H1 (cell line): Measurements from ENCODE around the gene ADAMTSL2. TPM values are rescaled to one million over a fixed set of nuclear protein-coding genes. Genes with fewer than 3 reads are reported as not detected.

Experiments
- CTCF ChIA-PET: fragments of 300-600 bp; sonication (Branson Sonifier 250); formaldehyde crosslinking; loops from one replicate; lab custom pipeline; 2021; ENCODE audit not compliant: partially characterized antibody; lab: Charles Lee
- POLR2A ChIA-PET: fragments of 300-600 bp; sonication (Branson Sonifier 250); formaldehyde crosslinking; loops from one replicate; lab custom pipeline; 2021; ENCODE audit warnings: inconsistent platforms; ENCODE audit not compliant: partially characterized antibody; lab: Charles Lee
- DNase-seq, 2 experiments: peaks; one replicate each; pipeline versions ENCODE4 v3.0.0 to v3.0.0-alpha.2; 2010 to 2022; ENCODE audit warnings: low spot score in 2 of 2, low read depth in 1 of 2, mixed read lengths in 1 of 2
- FAIRE-seq: peaks from 2 replicates; lab custom pipeline; 2011; peaks lifted over from hg19 to GRCh38; lab: Jason Lieb, UNC
- H2AFZ ChIP-seq: 2 replicates; pipeline ENCODE4 v1.8.1; 2012; ENCODE audit warnings: low read length, inconsistent platforms
- H2AK5ac ChIP-seq: 2 replicates; pipeline ENCODE4 v1.6.1; 2013; ENCODE audit warnings: low read depth, low read length
- H2BK120ac ChIP-seq: replicated peaks from 2 replicates; pipeline ENCODE3; 2013; ENCODE audit warnings: low read depth, low read length, inconsistent platforms
- H2BK12ac ChIP-seq: 2 replicates; pipeline ENCODE4 v1.6.1; 2013; ENCODE audit warnings: low read depth, low read length
- H2BK15ac ChIP-seq: 2 replicates; pipeline ENCODE4 v1.6.1; 2013; ENCODE audit warnings: low read length
- H2BK20ac ChIP-seq: 2 replicates; pipeline ENCODE4 v1.6.1; 2013; ENCODE audit warnings: low read length
- H2BK5ac ChIP-seq: 2 replicates; pipeline ENCODE4 v1.6.1; 2013; ENCODE audit warnings: low read depth, low read length
- H3K14ac ChIP-seq: 2 replicates; pipeline ENCODE4 v1.6.1; 2013; ENCODE audit warnings: inconsistent platforms; ENCODE audit not compliant: insufficient read length
- H3K18ac ChIP-seq: 2 replicates; pipeline ENCODE4 v1.6.1; 2013; ENCODE audit warnings: low read length; ENCODE audit errors: extremely low read depth
- H3K23ac ChIP-seq: 2 replicates; pipeline ENCODE4 v1.6.1; 2013; ENCODE audit warnings: inconsistent platforms; ENCODE audit not compliant: insufficient read length
- H3K23me2 ChIP-seq: 2 replicates; pipeline ENCODE4 v1.6.1; 2013; ENCODE audit warnings: low read depth, low read length
- H3K27ac ChIP-seq: 2 replicates; pipeline ENCODE4 v1.6.1; 2011; ENCODE audit warnings: low read depth, low read length, inconsistent platforms
- H3K27me3 ChIP-seq, 4 experiments: replicated peaks in 1 of 4; 1 replicate in 1 of 4; 2 replicates in 3 of 4; pipeline versions ENCODE4 v1.6.1 to v1.8.1; 2011 to 2013; ENCODE audit warnings: low read length in 3 of 4, mild to moderate bottlenecking in 3 of 4, inconsistent platforms in 2 of 4, mixed read lengths in 2 of 4, moderate library complexity in 1 of 4; ENCODE audit not compliant: control insufficient read depth in 3 of 4, insufficient read depth in 3 of 4; ENCODE audit errors: extremely low read depth in 1 of 4
- H3K36me3 ChIP-seq, 4 experiments: 2 replicates each; pipeline versions ENCODE4 v1.6.1 to v1.8.1; 2011 to 2013; ENCODE audit warnings: mild to moderate bottlenecking in 4 of 4, low read length in 3 of 4, moderate library complexity in 2 of 4, control low read depth in 1 of 4, inconsistent platforms in 1 of 4; ENCODE audit not compliant: insufficient read depth in 4 of 4, control insufficient read depth in 2 of 4
- H3K4ac ChIP-seq: replicated peaks from 2 replicates; pipeline ENCODE3; 2013; ENCODE audit warnings: low read length, low read depth, mixed read lengths, inconsistent platforms; ENCODE audit not compliant: insufficient read length
- H3K4me1 ChIP-seq, 4 experiments: replicated peaks in 1 of 4; 1 replicate in 1 of 4; 2 replicates in 3 of 4; pipeline versions ENCODE4 v1.6.1 to v1.8.1; 2011 to 2013; ENCODE audit warnings: low read length in 3 of 4, inconsistent platforms in 2 of 4, mixed read lengths in 1 of 4; ENCODE audit not compliant: insufficient read depth in 4 of 4, control insufficient read depth in 3 of 4
- H3K4me2 ChIP-seq, 2 experiments: 2 replicates each; pipeline versions ENCODE4 v1.6.1 to v1.8.1; 2011 to 2013; ENCODE audit warnings: low read depth in 2 of 2, low read length in 2 of 2, control low read depth in 1 of 2, inconsistent platforms in 1 of 2, mild to moderate bottlenecking in 1 of 2; ENCODE audit not compliant: insufficient read depth in 1 of 2
- H3K4me3 ChIP-seq, 4 experiments: fragments of 200-600, 300-600 bp in 1 of 4; sonication (generic), shearing (Covaris generic), sonication (Bioruptor Twin) in 1 of 4; 2 replicates each; pipeline versions ENCODE4 v1.5.1 to v1.8.1; 2011 to 2016; ENCODE audit warnings: low read length in 4 of 4, low read depth in 3 of 4, control low read depth in 2 of 4, inconsistent platforms in 2 of 4, mild to moderate bottlenecking in 2 of 4, mixed read lengths in 1 of 4, moderate library complexity in 1 of 4; ENCODE audit not compliant: insufficient read depth in 2 of 4; ENCODE audit errors: extremely low read depth in 1 of 4
- H3K56ac ChIP-seq: replicated peaks from 2 replicates; pipeline ENCODE3; 2013; ENCODE audit warnings: low read depth, mild to moderate bottlenecking, mixed read lengths, low read length, inconsistent platforms; ENCODE audit not compliant: insufficient read length
- H3K79me1 ChIP-seq: 2 replicates; pipeline ENCODE4 v1.6.1; 2013; ENCODE audit warnings: low read depth, low read length, control low read depth
- H3K79me2 ChIP-seq, 2 experiments: 2 replicates each; pipeline versions ENCODE4 v1.6.1 to v1.8.1; 2012 to 2013; ENCODE audit warnings: low read length in 2 of 2, mild to moderate bottlenecking in 2 of 2, inconsistent platforms in 1 of 2; ENCODE audit not compliant: insufficient read depth in 2 of 2, control insufficient read depth in 1 of 2
- H3K9ac ChIP-seq, 4 experiments: replicated peaks in 1 of 4; 1 replicate in 1 of 4; 2 replicates in 3 of 4; pipeline versions ENCODE4 v1.6.1 to v1.8.1; 2011 to 2013; ENCODE audit warnings: low read depth in 3 of 4, low read length in 3 of 4, control low read depth in 2 of 4, mild to moderate bottlenecking in 2 of 4, moderate library complexity in 2 of 4, inconsistent platforms in 1 of 4; ENCODE audit errors: extremely low read depth in 1 of 4
- H3K9me3 ChIP-seq, 2 experiments: 2 replicates each; pipeline versions ENCODE4 v1.6.1 to v1.8.1; 2012 to 2013; ENCODE audit warnings: mild to moderate bottlenecking in 2 of 2, moderate library complexity in 2 of 2, control low read depth in 1 of 2, inconsistent platforms in 1 of 2, low read depth in 1 of 2, low read length in 1 of 2, mixed read lengths in 1 of 2; ENCODE audit not compliant: insufficient read depth in 2 of 2
- H4K20me1 ChIP-seq, 2 experiments: replicated peaks in 1 of 2; 2 replicates each; pipeline versions ENCODE3 to v1.8.1; 2011 to 2013; ENCODE audit warnings: inconsistent platforms in 2 of 2, low read length in 2 of 2, mild to moderate bottlenecking in 1 of 2; ENCODE audit not compliant: insufficient read depth in 2 of 2, control insufficient read depth in 1 of 2
- H4K5ac ChIP-seq: 2 replicates; pipeline ENCODE4 v1.6.1; 2013; ENCODE audit warnings: low read length, low read depth, mixed read lengths, inconsistent platforms; ENCODE audit not compliant: insufficient read length
- H4K8ac ChIP-seq: 2 replicates; pipeline ENCODE4 v1.8.0; 2013; ENCODE audit warnings: mild to moderate bottlenecking, moderate library complexity, low read length, inconsistent platforms; ENCODE audit not compliant: insufficient read depth; ENCODE audit errors: extremely low read depth
- H4K91ac ChIP-seq: replicated peaks from 2 replicates; pipeline ENCODE3; 2013; ENCODE audit warnings: low read length, mixed read lengths, inconsistent platforms; ENCODE audit not compliant: insufficient read length
- SP1 ChIP-seq: IDR thresholded peaks from 2 replicates; pipeline ENCODE4 v1.6.1; 2011; ENCODE audit warnings: low read depth, low read length
- WGBS, 2 experiments: shearing (Covaris generic) in 1 of 2; methylation state at CpG; one replicate each; pipeline versions ENCODE4 v1.1.6 to v1.1.7; 2013 to 2015; ENCODE audit warnings: low lambda C conversion rate in 2 of 2, mixed read lengths in 2 of 2, inconsistent platforms in 1 of 2, low coverage in 1 of 2, missing lambda C conversion rate in 1 of 2; ENCODE audit not compliant: insufficient replicate concordance in 2 of 2, insufficient coverage in 1 of 2, insufficient read length in 1 of 2; ENCODE audit errors: extremely low coverage in 1 of 2, missing lambda C conversion rate in 1 of 2; 5-methylcytosine and 5-hydroxymethylcytosine counted together
- polyA plus RNA-seq, 7 experiments: library from polyadenylated mRNA; depleted of rRNA in 3 of 7; stranded (reverse) in 5 of 7; unstranded in 2 of 7; fragments of >200 nt in 5 of 7; fragments of 200-250 nt in 2 of 7; gene quantifications; 1 replicate in 5 of 7; 2 replicates in 1 of 7; 4 replicates in 1 of 7; pipeline versions ENCODE4 v1.2.1 to v1.2.3, GENCODE V29; 2011 to 2013; ENCODE audit warnings: missing spikeins in 2 of 7, mixed read lengths in 2 of 7
- total RNA-seq: library from RNA; stranded (reverse); fragmentation: NEBNext Ultra II Directional; extraction: Animal tissue kit (Norgen Biotek cat#: 25700); gene quantifications from 2 replicates; pipeline ENCODE4 v1.2.1, GENCODE V29; 2021
- TF ChIP-seq, protein P1 (sequence below), 3 experiments: IDR thresholded peaks; 1 replicate in 2 of 3; 2 replicates in 1 of 3; pipeline versions ENCODE4 v1.5.1 to v1.6.1; 2011; ENCODE audit warnings: low read length in 3 of 3, mild to moderate bottlenecking in 3 of 3, inconsistent platforms in 2 of 3, low read depth in 1 of 3, moderate library complexity in 1 of 3; ENCODE audit not compliant: insufficient read depth in 1 of 3; ENCODE audit errors: control extremely low read depth in 1 of 3

Gene ADAMTSL2
- total and polyA plus RNA-seq, 2 of the 8 experiments (the other 6 are each of a cell fraction or from before 2014, with no cell fraction given), result 0.74 to 0.76 TPM

DNA sequence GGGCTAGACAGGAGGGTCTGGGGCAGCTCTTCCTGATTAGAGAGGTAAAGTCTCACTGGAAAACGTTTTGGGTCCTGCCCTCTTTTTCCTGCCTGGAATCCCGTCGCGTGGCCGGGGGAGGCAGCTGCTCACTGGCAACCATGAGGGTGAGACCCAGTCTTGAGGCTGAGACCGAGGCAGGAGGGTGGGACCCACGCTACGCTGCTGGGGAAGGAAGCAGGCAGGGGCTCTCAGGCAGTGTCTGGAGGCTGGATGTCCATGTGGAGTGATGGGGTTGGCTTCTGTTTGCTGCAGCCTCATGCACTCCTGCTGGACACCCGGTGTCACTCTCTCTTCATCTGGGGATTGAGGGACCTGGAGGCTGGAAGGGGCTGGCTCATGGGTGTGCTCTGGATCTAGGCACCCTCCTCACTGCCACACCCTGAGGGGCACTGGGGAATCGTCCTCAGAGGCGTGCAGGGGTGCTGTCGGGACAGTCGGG, 44.3 kb upstream of the ADAMTSL2 start:
- Histone ChIP-seq H2BK5ac (0 out of 2 replicates have a peak overlapping the region, but pooled peaks have one; percentile 16), H2AFZ (no peak overlapping the region), H4K91ac (no peak overlapping the region), H3K9me3 (no peaks in the 10 kb centered on the region), H3K9ac (no peak overlapping the region; a peak in 1 of 7 replicates), H2BK12ac (no peak overlapping the region), H3K79me2 (no peaks in the 10 kb centered on the region)
- TF ChIP-seq, protein P1, sequence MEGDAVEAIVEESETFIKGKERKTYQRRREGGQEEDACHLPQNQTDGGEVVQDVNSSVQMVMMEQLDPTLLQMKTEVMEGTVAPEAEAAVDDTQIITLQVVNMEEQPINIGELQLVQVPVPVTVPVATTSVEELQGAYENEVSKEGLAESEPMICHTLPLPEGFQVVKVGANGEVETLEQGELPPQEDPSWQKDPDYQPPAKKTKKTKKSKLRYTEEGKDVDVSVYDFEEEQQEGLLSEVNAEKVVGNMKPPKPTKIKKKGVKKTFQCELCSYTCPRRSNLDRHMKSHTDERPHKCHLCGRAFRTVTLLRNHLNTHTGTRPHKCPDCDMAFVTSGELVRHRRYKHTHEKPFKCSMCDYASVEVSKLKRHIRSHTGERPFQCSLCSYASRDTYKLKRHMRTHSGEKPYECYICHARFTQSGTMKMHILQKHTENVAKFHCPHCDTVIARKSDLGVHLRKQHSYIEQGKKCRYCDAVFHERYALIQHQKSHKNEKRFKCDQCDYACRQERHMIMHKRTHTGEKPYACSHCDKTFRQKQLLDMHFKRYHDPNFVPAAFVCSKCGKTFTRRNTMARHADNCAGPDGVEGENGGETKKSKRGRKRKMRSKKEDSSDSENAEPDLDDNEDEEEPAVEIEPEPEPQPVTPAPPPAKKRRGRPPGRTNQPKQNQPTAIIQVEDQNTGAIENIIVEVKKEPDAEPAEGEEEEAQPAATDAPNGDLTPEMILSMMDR (IDR thresholded peaks at IDR 0.05; ENCODE audit: control extremely low read depth in 1 of 3, insufficient read depth in 1 of 3, low read depth in 1 of 3, low read length in 3 of 3), result peak in 1 of 3 experiments; percentile 6; a peak in 1 of 4 replicates
- TF ChIP-seq SP1, result no peak
- TF ChIP-seq, all 59 proteins: peak for 1
- POLR2A ChIA-PET, result interaction anchor here (1.2 to 1.7 kb wide), 2 partner anchors 15 to 140 kb away, joined by 3 to 8 read pairs; no protein-coding TSS in a partner anchor
- Histone ChIP-seq H4K8ac (peak overlapping the region; percentile 62; the same call in 1 of the 2 replicates), H3K4me2 (no peak overlapping the region), H3K14ac (no peak overlapping the region), H3K36me3 (no peaks in the 10 kb centered on the region), H2BK15ac (0 out of 2 replicates have a peak overlapping the region, but pooled peaks have one; percentile 10), H3K27me3 (no peaks in the 10 kb centered on the region), H3K18ac (no peak overlapping the region), H3K4me1 (no peaks in the 10 kb centered on the region; a peak in 1 of 7 replicates), H3K27ac (no peak overlapping the region), H4K5ac (no peak overlapping the region), H2AK5ac (no peak overlapping the region; the same call in 1 of the 2 replicates), H3K23me2 (no peaks in the 10 kb centered on the region; the same call in 1 of the 2 replicates), H3K4me3 (no peak overlapping the region), H3K23ac (no peak overlapping the region), H2BK20ac (no peak overlapping the region), H3K56ac (no peak overlapping the region), H4K20me1 (peaks cover 2% of the 10 kb centered on the region in 2 experiments), H3K4ac (peak overlapping the region; percentile 37), H3K79me1 (no peaks in the 10 kb centered on the region), H2BK120ac (no peak overlapping the region)
- WGBS, 2 experiments, result 84% methylated on average over 13 of the region's 13 CpGs; no CpG with 5 or more reads in 1 of the 2 experiments
- DNase-seq (no peak), FAIRE-seq (no peak)
- CTCF ChIA-PET, result interaction anchor here (0.7 to 2.7 kb wide), 11 partner anchors 9 to 465 kb away, joined by 3 to 7 read pairs (median 3); no protein-coding TSS in a partner anchor
